HEK293T (cell line): ENCODE measurements around the gene SH3D19.

Experiments used
- ARNT ChIP-seq: fragments of 450-650 bp; IDR thresholded peaks from 2 replicates; pipeline ENCODE4 v1.6.1; 2017; ENCODE audit warnings: mild to moderate bottlenecking
- SUZ12 ChIP-seq: fragments of 450-650 bp; IDR thresholded peaks from 2 replicates; pipeline ENCODE4 v1.6.1; 2016; ENCODE audit warnings: mild to moderate bottlenecking
- TF ChIP-seq, protein P1 (sequence below): fragments of 450-650 bp; IDR thresholded peaks from 2 replicates; pipeline ENCODE4 v1.6.1; 2016

DNA sequence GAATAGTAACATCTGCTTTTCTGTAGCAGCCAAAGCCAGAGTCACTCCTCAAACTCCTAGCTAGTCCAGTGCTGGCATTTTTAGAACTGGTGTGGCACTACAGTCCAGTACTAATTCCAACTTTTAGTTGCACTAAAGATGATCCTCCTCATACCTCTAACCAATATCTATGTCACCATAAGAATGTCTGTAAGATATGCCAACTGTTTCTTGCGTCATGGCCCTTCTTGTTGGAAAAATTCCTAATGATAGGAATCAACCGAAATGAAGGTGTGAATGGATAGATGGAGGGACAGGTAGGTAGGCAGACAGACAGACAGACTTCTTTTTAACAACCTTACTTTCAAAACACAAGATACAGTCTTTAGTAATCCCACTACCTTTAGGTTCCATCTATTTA lies 123.0 kb downstream of the SH3D19 start:
- TF ChIP-seq, protein P1, sequence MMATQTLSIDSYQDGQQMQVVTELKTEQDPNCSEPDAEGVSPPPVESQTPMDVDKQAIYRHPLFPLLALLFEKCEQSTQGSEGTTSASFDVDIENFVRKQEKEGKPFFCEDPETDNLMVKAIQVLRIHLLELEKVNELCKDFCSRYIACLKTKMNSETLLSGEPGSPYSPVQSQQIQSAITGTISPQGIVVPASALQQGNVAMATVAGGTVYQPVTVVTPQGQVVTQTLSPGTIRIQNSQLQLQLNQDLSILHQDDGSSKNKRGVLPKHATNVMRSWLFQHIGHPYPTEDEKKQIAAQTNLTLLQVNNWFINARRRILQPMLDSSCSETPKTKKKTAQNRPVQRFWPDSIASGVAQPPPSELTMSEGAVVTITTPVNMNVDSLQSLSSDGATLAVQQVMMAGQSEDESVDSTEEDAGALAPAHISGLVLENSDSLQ: no peak
- TF ChIP-seq ARNT (no peak), SUZ12 (no peak)
